Neural progenitor cell (in vitro differentiated cells): ENCODE results near the gene THRA. TPM values are rescaled to one million over a fixed set of nuclear protein-coding genes. Genes with fewer than 3 reads are reported as not detected.

ENCODE experiments used
- DNase-seq: peaks from one replicate; pipeline ENCODE4 v3.0.0-alpha.2; 2016; ENCODE audit warnings: low spot score
- H2AFZ ChIP-seq: fragments of 200-600 bp; sonication (generic); replicated peaks from 2 replicates; pipeline ENCODE4 v1.6.1; 2016; ENCODE audit warnings: antibody characterized with exemption
- H3F3A ChIP-seq: fragments of 200-600 bp; sonication (generic); 2 replicates; pipeline ENCODE4 v1.6.1; 2016; ENCODE audit warnings: antibody characterized with exemption, low read depth
- H3K27ac ChIP-seq: fragments of 200-600 bp; sonication (generic); 2 replicates; pipeline ENCODE4 v1.5.1; 2016; ENCODE audit warnings: mild to moderate bottlenecking
- H3K27me3 ChIP-seq: fragments of 200-600 bp; sonication (generic); 2 replicates; pipeline ENCODE4 v1.6.1; 2016; ENCODE audit warnings: mild to moderate bottlenecking, moderate library complexity
- H3K36me3 ChIP-seq: fragments of 200-600 bp; sonication (generic); 2 replicates; pipeline ENCODE4 v1.5.1; 2016
- H3K4me1 ChIP-seq: fragments of 200-600 bp; sonication (generic); 2 replicates; pipeline ENCODE4 v1.6.1; 2016; ENCODE audit warnings: mixed run types
- H3K4me2 ChIP-seq: fragments of 200-600 bp; sonication (generic); 2 replicates; pipeline ENCODE4 v1.6.1; 2016
- H3K4me3 ChIP-seq: fragments of 200-600 bp; sonication (generic); 2 replicates; pipeline ENCODE4 v1.5.1; 2016
- H3K79me2 ChIP-seq: fragments of 200-600 bp; sonication (generic); 2 replicates; pipeline ENCODE4 v1.6.1; 2016; ENCODE audit warnings: low read depth
- H3K9ac ChIP-seq: fragments of 200-600 bp; sonication (generic); 2 replicates; pipeline ENCODE4 v1.6.1; 2016
- H3K9me3 ChIP-seq: fragments of 200-600 bp; sonication (generic); 2 replicates; pipeline ENCODE4 v1.5.1; 2016; ENCODE audit warnings: low read depth
- H4K20me1 ChIP-seq: fragments of 200-600 bp; sonication (generic); 2 replicates; pipeline ENCODE4 v1.6.1; 2016; ENCODE audit warnings: low read depth
- H3K27ac Mint-ChIP-seq: 3 replicates; pipeline ENCODE4 v1.8.0; 2021; ENCODE audit warnings: mixed read lengths
- H3K27me3 Mint-ChIP-seq: 2 replicates; pipeline ENCODE4 v1.8.0; 2022; ENCODE audit warnings: low read depth, mild to moderate bottlenecking, inconsistent platforms, moderate library complexity, mixed read lengths; ENCODE audit not compliant: insufficient read depth
- H3K36me3 Mint-ChIP-seq: 3 replicates; pipeline ENCODE4 v1.8.0; 2021; ENCODE audit warnings: mixed read lengths
- H3K4me1 Mint-ChIP-seq: 3 replicates; pipeline ENCODE4 v1.8.0; 2021; ENCODE audit warnings: mixed read lengths
- H3K4me3 Mint-ChIP-seq: 3 replicates; pipeline ENCODE4 v1.8.0; 2021; ENCODE audit warnings: mild to moderate bottlenecking, moderate library complexity, mixed read lengths
- H3K9me3 Mint-ChIP-seq: 3 replicates; pipeline ENCODE4 v1.8.0; 2020; ENCODE audit warnings: mixed read lengths
- CTCF ChIP-seq: fragments of 200-600 bp; sonication (generic); IDR thresholded peaks from 2 replicates; pipeline ENCODE4 v1.5.1; 2017; ENCODE audit warnings: antibody characterized with exemption, mild to moderate bottlenecking
- EZH2 ChIP-seq: fragments of 200-600 bp; sonication (generic); IDR thresholded peaks from 2 replicates; pipeline ENCODE4 v1.6.1; 2017; ENCODE audit warnings: antibody characterized with exemption, mild to moderate bottlenecking, moderate library complexity
- EZH2phosphoT487 ChIP-seq: fragments of 200-600 bp; sonication (generic); IDR thresholded peaks from 2 replicates; pipeline ENCODE4 v1.6.1; 2017; ENCODE audit warnings: antibody characterized with exemption
- total RNA-seq: library from RNA; depleted of rRNA; stranded (reverse); fragments of >200 nt; gene quantifications from 2 replicates; pipeline ENCODE4 v1.2.3, GENCODE V29; 2015; ENCODE audit warnings: low replicate concordance

THRA gene
- total RNA-seq, 1 donor from 2014 or later: 14.5 TPM

- Mint-ChIP-seq H3K4me3 (peak overlapping the region; percentile 96), H3K27me3 (peaks cover 2% of the 10 kb centered on the region), H3K36me3 (peaks cover 16% of the 10 kb centered on the region), H3K9me3 (no peaks in the 10 kb centered on the region), H3K4me1 (peaks cover 29% of the 10 kb centered on the region), H3K27ac (peak overlapping the region; percentile 70)
- peak overlapping the region; percentile 86 for H3K27ac ChIP-seq
- peaks cover 22% of the 10 kb centered on the region for H3K4me1 ChIP-seq
- peak overlapping the region; percentile 88 for H3K9ac ChIP-seq
- H3K27me3 ChIP-seq: no peaks in the 10 kb centered on the region
- no peaks in the 10 kb centered on the region for H3K9me3 ChIP-seq
- H3K36me3 ChIP-seq: peaks cover 9% of the 10 kb centered on the region
- H3K79me2 ChIP-seq: peaks cover 88% of the 10 kb centered on the region
- no peak overlapping the region for H2AFZ ChIP-seq
- peak overlapping the region; percentile 92 for H3K4me2 ChIP-seq
- H3K4me3 ChIP-seq: peak overlapping the region; percentile 99
- H4K20me1 ChIP-seq: peaks cover 44% of the 10 kb centered on the region
- TF ChIP-seq CTCF (peak; percentile 26), EZH2 (no peak)
- peak; percentile 89 for DNase-seq
- peaks cover 44% of the 10 kb centered on the region for H3F3A ChIP-seq
Measured at GRCh38 chr17:40122999-40123810, 60.4 kb downstream of the THRA start.

GRCh38 chr17:40123811-40124114 lies 61.0 kb downstream of the THRA start:
- H3K36me3 Mint-ChIP-seq: peaks cover 16% of the 10 kb centered on the region
- peak overlapping the region; percentile 99 for H3K4me3 ChIP-seq
- H3K4me2 ChIP-seq: peak overlapping the region; percentile 92
- H3K4me1 Mint-ChIP-seq: peaks cover 27% of the 10 kb centered on the region
- H2AFZ ChIP-seq: no peak overlapping the region
- peaks cover 9% of the 10 kb centered on the region for H3K36me3 ChIP-seq
- TF ChIP-seq EZH2 (peak; percentile 6), CTCF (no peak), EZH2phosphoT487 (no peak)
- no peaks in the 10 kb centered on the region for H3K27me3 ChIP-seq
- H3K9ac ChIP-seq: peak overlapping the region; percentile 88
- no peaks in the 10 kb centered on the region for H3K9me3 Mint-ChIP-seq
- no peak for DNase-seq
- peaks cover 44% of the 10 kb centered on the region for H4K20me1 ChIP-seq
- H3K27ac Mint-ChIP-seq: no peak overlapping the region
- peaks cover 2% of the 10 kb centered on the region for H3K27me3 Mint-ChIP-seq
- H3K4me3 Mint-ChIP-seq: peak overlapping the region; percentile 96
- H3K27ac ChIP-seq: no peak overlapping the region
- H3K9me3 ChIP-seq: no peaks in the 10 kb centered on the region
- H3K4me1 ChIP-seq: peaks cover 22% of the 10 kb centered on the region
- H3F3A ChIP-seq: peaks cover 44% of the 10 kb centered on the region
- peaks cover 94% of the 10 kb centered on the region for H3K79me2 ChIP-seq

GRCh38 chr17:40124279-40125141 lies 61.7 kb downstream of the THRA start:
- H3F3A ChIP-seq: peaks cover 46% of the 10 kb centered on the region
- H3K79me2 ChIP-seq: peaks cover 100% of the 10 kb centered on the region
- no peak overlapping the region for H2AFZ ChIP-seq
- H3K9me3 Mint-ChIP-seq: no peaks in the 10 kb centered on the region
- peak overlapping the region; percentile 99 for H3K4me3 ChIP-seq
- no peak overlapping the region for H3K27ac Mint-ChIP-seq
- no peaks in the 10 kb centered on the region for H3K9me3 ChIP-seq
- peak overlapping the region; percentile 92 for H3K4me2 ChIP-seq
- TF ChIP-seq CTCF: no peak
- TF ChIP-seq EZH2: no peak
- H4K20me1 ChIP-seq: peaks cover 44% of the 10 kb centered on the region
- peaks cover 23% of the 10 kb centered on the region for H3K36me3 Mint-ChIP-seq
- H3K27ac ChIP-seq: no peak overlapping the region
- peak overlapping the region; percentile 96 for H3K4me3 Mint-ChIP-seq
- H3K4me1 Mint-ChIP-seq: peaks cover 27% of the 10 kb centered on the region
- peaks cover 2% of the 10 kb centered on the region for H3K27me3 Mint-ChIP-seq
- peaks cover 12% of the 10 kb centered on the region for H3K36me3 ChIP-seq
- H3K9ac ChIP-seq: peak overlapping the region; percentile 88
- H3K4me1 ChIP-seq: peaks cover 22% of the 10 kb centered on the region
- H3K27me3 ChIP-seq: no peaks in the 10 kb centered on the region
- DNase-seq: no peak
